Spleen (tissue), 13 donors: ENCODE measurements around the gene HLA-G. TPM values are rescaled to one million over a fixed set of nuclear protein-coding genes. Genes with fewer than 3 reads are reported as not detected.
"Not testable (repeated sequence)": the region's sequence is repeated elsewhere in the genome, so short reads cannot be mapped to it uniquely, and the experiment has no call there.

Source experiments
- DNase-seq: peaks from one replicate; pipeline ENCODE4 v3.0.0-alpha.2; 2020
- H3K27ac ChIP-seq, 8 donors: fragments of 200-600 bp; sonication (generic) in 7 of 8; 1 replicate in 4 of 8; 2 replicates in 4 of 8; pipeline versions ENCODE4 v1.5.0 to v1.8.0; 2016 to 2021; ENCODE audit warnings: inconsistent platforms in 4 of 8, mild to moderate bottlenecking in 4 of 8, moderate library complexity in 1 of 8
- H3K27me3 ChIP-seq, 7 donors: fragments of 200-600 bp; sonication (generic) in 6 of 7; replicated peaks in 1 of 7; 1 replicate in 4 of 7; 2 replicates in 3 of 7; pipeline versions ENCODE4 v1.5.0 to v1.8.0; 2016 to 2021; ENCODE audit warnings: inconsistent platforms in 3 of 7, mild to moderate bottlenecking in 1 of 7
- H3K36me3 ChIP-seq, 6 donors: fragments of 200-600 bp; sonication (generic) in 5 of 6; 1 replicate in 4 of 6; 2 replicates in 2 of 6; pipeline versions ENCODE4 v1.5.0 to v1.8.0; 2016 to 2021; ENCODE audit warnings: inconsistent platforms in 2 of 6
- H3K4me1 ChIP-seq, 6 donors: fragments of 200-600 bp; sonication (generic) in 5 of 6; 1 replicate in 3 of 6; 2 replicates in 3 of 6; pipeline versions ENCODE4 v1.5.0 to v1.8.0; 2016 to 2021; ENCODE audit warnings: inconsistent platforms in 3 of 6
- H3K4me3 ChIP-seq, 8 donors: fragments of 200-600 bp; sonication (generic) in 7 of 8; 1 replicate in 4 of 8; 2 replicates in 4 of 8; pipeline versions ENCODE4 v1.5.0 to v1.8.0; 2016 to 2021; ENCODE audit warnings: inconsistent platforms in 4 of 8, mild to moderate bottlenecking in 4 of 8, moderate library complexity in 2 of 8
- H3K9me3 ChIP-seq, 8 donors: fragments of 200-600 bp; sonication (generic) in 7 of 8; 1 replicate in 4 of 8; 2 replicates in 4 of 8; pipeline versions ENCODE4 v1.5.0 to v1.8.0; 2016 to 2021; ENCODE audit warnings: inconsistent platforms in 4 of 8
- POLR2A ChIP-seq, 3 donors: fragments of 450-650 bp; IDR thresholded peaks; one replicate each; pipeline ENCODE4 v1.5.1; 2017; ENCODE audit warnings: antibody characterized with exemption in 3 of 3, mild to moderate bottlenecking in 1 of 3
- POLR2AphosphoS5 ChIP-seq, 3 donors: sonication (generic); formaldehyde crosslinking; IDR thresholded peaks; one replicate each; pipeline ENCODE4 v1.5.1; 2017; ENCODE audit warnings: antibody characterized with exemption in 3 of 3
- WGBS, 5 donors: extraction: QIAGEN DNeasy Blood & Tissue Kit in 3 of 5; methylation state at CpG; one replicate each; pipeline versions ENCODE4 v1.1.5 to v1.1.7; 2013 to 2018; 5-methylcytosine and 5-hydroxymethylcytosine counted together
- intact Hi-C: fragments of 100-400 bp; cut with DNase I; formaldehyde crosslinking; loops from one replicate; pipeline ENCODE4 v1.15.0; 2023; ENCODE audit warnings: low total_unique reads
- long read RNA-seq, 2 donors: transcript quantifications; one replicate each; lab custom pipeline, GENCODE V29; 2026
- polyA plus RNA-seq, 3 donors: library from polyadenylated mRNA; stranded (reverse); fragments of 200-250 nt; gene quantifications; one replicate each; pipeline ENCODE4 v1.2.1, GENCODE V29; 2013
- total RNA-seq, 7 donors: library from RNA; depleted of rRNA in 3 of 7; stranded (reverse); fragments of >200 nt in 3 of 7; fragmentation: NEBNext Ultra II Directional in 4 of 7; extraction: Animal tissue kit (Norgen Biotek cat#: 25700) in 4 of 7; gene quantifications; one replicate each; pipeline versions ENCODE4 v1.1.0 to v1.2.1, GENCODE V29; 2016 to 2021
- TF ChIP-seq, protein P1 (sequence below), 11 experiments: fragments of 200-600 bp in 7 of 11; fragments of 450-650 bp in 4 of 11; sonication (generic) in 4 of 11; IDR thresholded peaks in 8 of 11; conservative IDR thresholded peaks in 3 of 11; 1 replicate in 7 of 11; 2 replicates in 4 of 11; pipeline versions ENCODE4 v1.4.0 to v1.8.0; 2016 to 2021; ENCODE audit warnings: antibody characterized with exemption in 11 of 11, inconsistent platforms in 4 of 11, mild to moderate bottlenecking in 1 of 11
- donor health status: healthy with polysubstance abuse.
- donor health status: DM: no; HTN: no; CAD: no; lungs with moderate emphysema.
- donor health status: DM: no; HTN: no; CAD: no.
- donor health status: Bipolar disorder and iron deficiency.
- donor health status: healthy.
- donor health status: DM: no; HTN: no; CAD: no.
- donor health status: DM: yes; HTN: yes; CAD: no.

Gene HLA-G
- total RNA-seq (1 to 10 TPM in 5 of 7 donors, under 1 TPM in 1, not detected in 1; 0.86 to 9.6 (median 2.0) TPM), polyA plus RNA-seq (under 1 TPM; 0.15 to 0.90 (median 0.46) TPM)
- long read RNA-seq, donor 1 = 0 reads
- long read RNA-seq, donor 2 = 0 reads

DNA sequence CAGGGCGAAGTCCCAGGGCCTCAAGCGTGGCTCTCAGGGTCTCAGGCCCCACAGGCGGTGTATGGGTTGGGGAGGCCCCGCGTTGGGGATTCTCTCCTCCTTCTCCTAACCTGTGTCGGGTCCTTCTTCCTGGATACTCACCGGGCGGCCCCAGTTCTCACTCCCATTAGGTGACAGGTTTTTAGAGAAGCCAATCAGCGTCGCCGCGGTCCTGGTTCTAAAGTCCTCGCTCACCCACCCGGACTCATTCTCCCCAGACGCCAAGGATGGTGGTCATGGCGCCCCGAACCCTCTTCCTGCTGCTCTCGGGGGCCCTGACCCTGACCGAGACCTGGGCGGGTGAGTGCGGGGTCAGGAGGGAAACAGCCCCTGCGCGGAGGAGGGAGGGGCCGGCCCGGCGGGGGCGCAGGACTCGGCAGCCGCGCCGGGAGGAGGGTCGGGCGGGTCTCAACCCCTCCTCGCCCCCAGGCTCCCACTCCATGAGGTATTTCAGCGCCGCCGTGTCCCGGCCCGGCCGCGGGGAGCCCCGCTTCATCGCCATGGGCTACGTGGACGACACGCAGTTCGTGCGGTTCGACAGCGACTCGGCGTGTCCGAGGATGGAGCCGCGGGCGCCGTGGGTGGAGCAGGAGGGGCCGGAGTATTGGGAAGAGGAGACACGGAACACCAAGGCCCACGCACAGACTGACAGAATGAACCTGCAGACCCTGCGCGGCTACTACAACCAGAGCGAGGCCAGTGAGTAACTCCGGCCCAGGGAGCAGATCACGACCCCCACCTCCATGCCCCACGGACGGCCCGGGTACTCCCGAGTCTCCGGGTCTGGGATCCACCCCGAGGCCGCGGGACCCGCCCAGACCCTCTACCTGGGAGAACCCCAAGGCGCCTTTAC, at the start of gene HLA-G:
Gene HLA-G (plus strand): TSS at position 247 of the 892 bp plus-strand sequence. CDS start 20 bp downstream, at position 267.
- Histone ChIP-seq H3K9me3 (no peaks in the 10 kb centered on the region), H3K27me3 (peaks cover 0 to 40% (median 21%) of the 10 kb centered on the region in 7 donors), H3K4me3 (peak within 1 kb of the TSS in 7 of 8 donors; percentile 16 to 64 (median 30)), H3K27ac (no peak within 1 kb of the TSS), H3K36me3 (no peaks in the 10 kb centered on the region), H3K4me1 (peaks cover 0 to 13% (median 11%) of the 10 kb centered on the region in 6 donors)
- intact Hi-C loops = no loop called here
- 6 to 16% (median 9%) methylated on average over 30 to 75 of the region's 75 CpGs for WGBS, 5 donors
- TF ChIP-seq POLR2AphosphoS5 (IDR thresholded peaks at IDR 0.05) = no peak
- TF ChIP-seq, protein P1, sequence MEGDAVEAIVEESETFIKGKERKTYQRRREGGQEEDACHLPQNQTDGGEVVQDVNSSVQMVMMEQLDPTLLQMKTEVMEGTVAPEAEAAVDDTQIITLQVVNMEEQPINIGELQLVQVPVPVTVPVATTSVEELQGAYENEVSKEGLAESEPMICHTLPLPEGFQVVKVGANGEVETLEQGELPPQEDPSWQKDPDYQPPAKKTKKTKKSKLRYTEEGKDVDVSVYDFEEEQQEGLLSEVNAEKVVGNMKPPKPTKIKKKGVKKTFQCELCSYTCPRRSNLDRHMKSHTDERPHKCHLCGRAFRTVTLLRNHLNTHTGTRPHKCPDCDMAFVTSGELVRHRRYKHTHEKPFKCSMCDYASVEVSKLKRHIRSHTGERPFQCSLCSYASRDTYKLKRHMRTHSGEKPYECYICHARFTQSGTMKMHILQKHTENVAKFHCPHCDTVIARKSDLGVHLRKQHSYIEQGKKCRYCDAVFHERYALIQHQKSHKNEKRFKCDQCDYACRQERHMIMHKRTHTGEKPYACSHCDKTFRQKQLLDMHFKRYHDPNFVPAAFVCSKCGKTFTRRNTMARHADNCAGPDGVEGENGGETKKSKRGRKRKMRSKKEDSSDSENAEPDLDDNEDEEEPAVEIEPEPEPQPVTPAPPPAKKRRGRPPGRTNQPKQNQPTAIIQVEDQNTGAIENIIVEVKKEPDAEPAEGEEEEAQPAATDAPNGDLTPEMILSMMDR (IDR thresholded peaks at IDR 0.05 in 8 of 11, conservative IDR thresholded peaks at IDR 0.05 in 3 of 11) = no peak
- TF ChIP-seq POLR2A (IDR thresholded peaks at IDR 0.05) = no peak
- DNase-seq = no peak

DNA sequence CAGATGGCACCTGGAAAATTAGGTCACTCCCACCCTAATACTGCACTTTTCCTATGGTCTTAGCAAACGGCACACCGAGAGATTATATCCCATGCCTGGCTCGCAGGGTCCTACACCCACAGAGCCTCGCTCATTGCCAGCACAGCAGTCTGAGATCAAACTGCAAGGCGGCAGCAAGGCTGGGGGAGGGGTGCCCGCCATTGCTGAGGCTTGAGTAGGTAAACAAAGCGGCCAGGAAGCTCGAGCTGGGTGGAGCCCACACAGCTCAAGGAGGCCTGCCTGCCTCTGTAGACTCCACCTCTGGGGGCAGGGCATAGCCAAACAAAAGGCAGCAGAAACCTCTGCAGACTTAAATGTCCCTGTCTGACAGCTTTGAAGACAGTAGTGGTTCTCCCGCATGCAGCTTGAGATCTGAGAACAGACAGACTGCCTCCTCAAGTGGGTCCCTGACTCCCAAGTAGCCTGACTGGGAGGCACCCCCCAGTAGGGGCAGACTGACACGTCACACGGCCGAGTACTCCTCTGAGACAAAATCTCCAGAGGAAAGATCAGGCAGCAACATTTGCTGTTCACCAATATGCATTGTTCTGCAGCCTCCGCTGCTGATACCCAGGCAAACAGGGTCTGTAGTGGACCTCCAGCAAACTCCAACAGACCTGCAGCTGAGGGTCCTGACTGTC, 47.5 kb upstream of the HLA-G start:
- intact Hi-C loops, H3K36me3 ChIP-seq, H3K4me3 ChIP-seq, H3K9me3 ChIP-seq, DNase-seq, H3K27me3 ChIP-seq, H3K27ac ChIP-seq, H3K4me1 ChIP-seq: not testable (repeated sequence)
- 71 to 90% (median 76%) methylated on average over 11 to 13 of the region's 13 CpGs for WGBS, 5 donors

DNA sequence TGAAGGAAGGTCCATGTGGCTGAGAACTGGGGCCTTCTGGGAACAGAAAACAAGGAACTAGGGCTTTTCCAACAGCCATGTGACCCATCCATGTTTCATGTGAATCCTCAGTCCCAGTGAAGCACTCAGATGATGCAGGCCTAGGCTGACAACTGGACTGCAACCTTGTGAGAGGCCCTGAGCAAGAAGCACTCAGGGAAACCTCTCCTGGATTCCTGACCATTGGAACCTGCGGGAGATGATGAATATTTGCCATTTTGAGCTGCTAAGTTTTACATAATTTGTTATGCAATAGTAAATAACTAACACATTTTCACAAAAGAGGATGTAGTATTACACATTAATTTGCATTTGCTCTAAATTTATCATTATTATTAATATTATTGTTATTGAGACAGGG, 38.4 kb upstream of the HLA-G start:
- no peak for TF ChIP-seq POLR2A (IDR thresholded peaks at IDR 0.05)
- TF ChIP-seq POLR2AphosphoS5 (IDR thresholded peaks at IDR 0.05) = no peak
- TF ChIP-seq, protein P1 (IDR thresholded peaks at IDR 0.05 in 8 of 11, conservative IDR thresholded peaks at IDR 0.05 in 3 of 11) = no peak
- no peak overlapping the region for H3K4me3 ChIP-seq
- H3K27ac ChIP-seq = no peak overlapping the region
- peaks cover 0 to 25% (median 14%) of the 10 kb centered on the region in 6 donors for H3K4me1 ChIP-seq
- intact Hi-C loops = no loop called here
- no peak for DNase-seq
- peaks cover 0 to 25% (median 3%) of the 10 kb centered on the region in 7 donors for H3K27me3 ChIP-seq
- peaks cover 0 to 12% (median 3%) of the 10 kb centered on the region in 8 donors for H3K9me3 ChIP-seq
- 88 to 100% (median 92%) methylated on average over 1 of the region's 1 CpG for WGBS, 5 donors
- no peaks in the 10 kb centered on the region for H3K36me3 ChIP-seq

DNA sequence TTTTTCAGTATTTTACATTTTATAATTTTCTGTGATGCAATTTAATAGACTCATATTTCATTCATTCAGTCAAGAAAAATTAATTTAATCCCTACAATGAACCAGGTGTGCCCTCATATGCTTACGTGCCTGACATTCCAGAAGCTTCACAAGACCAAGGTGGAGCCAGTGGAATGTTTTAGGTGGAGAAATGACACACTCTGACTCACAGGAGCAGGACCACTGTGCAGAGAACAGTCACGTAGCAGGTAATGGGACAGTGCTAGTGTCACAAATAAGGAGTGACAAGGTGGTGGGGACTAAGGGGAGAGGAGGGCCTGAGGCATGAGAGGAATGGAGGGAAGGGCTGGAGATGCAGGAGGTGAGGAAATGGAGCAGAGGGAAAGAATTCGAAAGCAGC, 37.0 kb upstream of the HLA-G start:
- TF ChIP-seq POLR2A (IDR thresholded peaks at IDR 0.05) (no peak), POLR2AphosphoS5 (IDR thresholded peaks at IDR 0.05) (no peak)
- TF ChIP-seq, protein P1 (IDR thresholded peaks at IDR 0.05 in 8 of 11, conservative IDR thresholded peaks at IDR 0.05 in 3 of 11) = no peak
- intact Hi-C loops = no loop called here
- Histone ChIP-seq H3K36me3 (no peaks in the 10 kb centered on the region), H3K27me3 (peaks cover 0 to 34% (median 3%) of the 10 kb centered on the region in 7 donors), H3K4me1 (peaks cover 0 to 25% (median 14%) of the 10 kb centered on the region in 6 donors), H3K4me3 (no peak overlapping the region), H3K9me3 (peaks cover 0 to 12% (median 3%) of the 10 kb centered on the region in 8 donors), H3K27ac (no peak overlapping the region)
- DNase-seq = no peak
- 88 to 94% (median 91%) methylated on average over 3 of the region's 3 CpGs for WGBS, 5 donors
